ENCODE measurements around the gene AHCYL2.
A peak's percentile ranks its signal among the peaks of the same experiment; 100 is the strongest.
"Not testable (repeated sequence)": the region's sequence is repeated elsewhere in the genome, so short reads cannot be mapped to it uniquely, and the experiment has no call there.

Gene AHCYL2

GRCh38 chr7:129361771-129362170, 136.9 kb downstream of the AHCYL2 start:
- no peaks in the 10 kb centered on the region for H3K4me1 Mint-ChIP-seq
- H3K36me3 Mint-ChIP-seq (ENCODE audit: low read depth), result no peaks in the 10 kb centered on the region
- H3K27ac Mint-ChIP-seq, result no peak overlapping the region
- TF ChIP-seq, protein P1, sequence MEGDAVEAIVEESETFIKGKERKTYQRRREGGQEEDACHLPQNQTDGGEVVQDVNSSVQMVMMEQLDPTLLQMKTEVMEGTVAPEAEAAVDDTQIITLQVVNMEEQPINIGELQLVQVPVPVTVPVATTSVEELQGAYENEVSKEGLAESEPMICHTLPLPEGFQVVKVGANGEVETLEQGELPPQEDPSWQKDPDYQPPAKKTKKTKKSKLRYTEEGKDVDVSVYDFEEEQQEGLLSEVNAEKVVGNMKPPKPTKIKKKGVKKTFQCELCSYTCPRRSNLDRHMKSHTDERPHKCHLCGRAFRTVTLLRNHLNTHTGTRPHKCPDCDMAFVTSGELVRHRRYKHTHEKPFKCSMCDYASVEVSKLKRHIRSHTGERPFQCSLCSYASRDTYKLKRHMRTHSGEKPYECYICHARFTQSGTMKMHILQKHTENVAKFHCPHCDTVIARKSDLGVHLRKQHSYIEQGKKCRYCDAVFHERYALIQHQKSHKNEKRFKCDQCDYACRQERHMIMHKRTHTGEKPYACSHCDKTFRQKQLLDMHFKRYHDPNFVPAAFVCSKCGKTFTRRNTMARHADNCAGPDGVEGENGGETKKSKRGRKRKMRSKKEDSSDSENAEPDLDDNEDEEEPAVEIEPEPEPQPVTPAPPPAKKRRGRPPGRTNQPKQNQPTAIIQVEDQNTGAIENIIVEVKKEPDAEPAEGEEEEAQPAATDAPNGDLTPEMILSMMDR (IDR thresholded peaks at IDR 0.05), result no peak
- no peaks in the 10 kb centered on the region for H3K27me3 Mint-ChIP-seq (ENCODE audit: low read depth, poor library complexity)
- no peak for DNase-seq
- no peaks in the 10 kb centered on the region for H3K9me3 Mint-ChIP-seq
- no peak overlapping the region for H3K4me3 Mint-ChIP-seq

DNA sequence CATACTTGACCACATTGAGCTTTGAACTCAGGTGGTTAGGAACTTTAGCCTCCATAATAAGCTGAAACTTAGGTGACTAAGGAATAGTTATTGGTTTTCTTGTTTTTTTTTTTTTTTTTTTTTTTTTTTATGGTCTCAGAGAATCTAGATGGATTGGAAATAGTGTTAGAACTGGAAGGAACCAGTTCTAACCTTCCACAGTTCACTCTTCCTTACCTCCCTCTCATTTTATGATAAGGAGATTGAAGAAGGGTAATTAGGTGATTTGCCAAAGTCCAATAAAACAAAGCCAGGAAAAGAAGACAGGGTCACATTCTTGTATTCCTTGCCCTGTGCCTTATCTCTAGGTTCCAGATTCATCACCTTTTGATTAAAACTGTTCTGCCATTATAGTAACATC, 137.7 kb downstream of the AHCYL2 start:
- Mint-ChIP-seq H3K4me1 (peaks cover 5% of the 10 kb centered on the region), H3K4me3 (no peak overlapping the region), H3K36me3 (ENCODE audit: low read depth) (no peaks in the 10 kb centered on the region), H3K9me3 (no peaks in the 10 kb centered on the region), H3K27ac (no peak overlapping the region), H3K27me3 (ENCODE audit: low read depth, poor library complexity) (no peaks in the 10 kb centered on the region)
- no peak for DNase-seq
- TF ChIP-seq, protein P1 (IDR thresholded peaks at IDR 0.05), result no peak

DNA sequence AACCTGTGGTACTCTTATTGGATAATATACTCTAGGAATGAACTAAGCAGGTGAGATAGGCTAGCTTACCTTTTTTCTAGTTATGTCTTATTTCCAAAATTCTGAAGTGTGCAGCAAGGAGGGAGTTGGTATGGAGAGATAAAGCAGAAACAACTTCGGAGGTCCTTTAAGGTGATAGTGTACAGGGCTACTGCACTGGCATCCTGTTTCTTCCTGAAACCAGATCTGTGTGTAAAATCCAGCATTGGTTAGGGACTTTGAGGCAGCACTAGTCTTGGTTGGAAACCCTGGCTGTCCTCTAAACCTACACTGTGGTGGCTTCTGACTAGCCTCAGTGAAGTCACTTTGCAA, 142.5 kb downstream of the AHCYL2 start:
- Mint-ChIP-seq H3K4me1 (peaks cover 35% of the 10 kb centered on the region), H3K27me3 (ENCODE audit: low read depth, poor library complexity) (peaks cover 2% of the 10 kb centered on the region), H3K36me3 (ENCODE audit: low read depth) (no peaks in the 10 kb centered on the region), H3K9me3 (no peaks in the 10 kb centered on the region), H3K27ac (no peak overlapping the region), H3K4me3 (no peak overlapping the region)
- no peak for DNase-seq
- TF ChIP-seq, protein P1 (IDR thresholded peaks at IDR 0.05), result no peak

GRCh38 chr7:129367700-129368388, 143.0 kb downstream of the AHCYL2 start:
- H3K27me3 Mint-ChIP-seq (ENCODE audit: low read depth, poor library complexity), result peaks cover 2% of the 10 kb centered on the region
- H3K4me1 Mint-ChIP-seq, result peaks cover 35% of the 10 kb centered on the region
- H3K27ac Mint-ChIP-seq, result peak overlapping the region; percentile 57
- TF ChIP-seq, protein P1 (IDR thresholded peaks at IDR 0.05), result peak; percentile 86
- no peaks in the 10 kb centered on the region for H3K9me3 Mint-ChIP-seq
- H3K36me3 Mint-ChIP-seq (ENCODE audit: low read depth), result no peaks in the 10 kb centered on the region
- H3K4me3 Mint-ChIP-seq, result peak overlapping the region; percentile 58
- peak; percentile 82 for DNase-seq

DNA sequence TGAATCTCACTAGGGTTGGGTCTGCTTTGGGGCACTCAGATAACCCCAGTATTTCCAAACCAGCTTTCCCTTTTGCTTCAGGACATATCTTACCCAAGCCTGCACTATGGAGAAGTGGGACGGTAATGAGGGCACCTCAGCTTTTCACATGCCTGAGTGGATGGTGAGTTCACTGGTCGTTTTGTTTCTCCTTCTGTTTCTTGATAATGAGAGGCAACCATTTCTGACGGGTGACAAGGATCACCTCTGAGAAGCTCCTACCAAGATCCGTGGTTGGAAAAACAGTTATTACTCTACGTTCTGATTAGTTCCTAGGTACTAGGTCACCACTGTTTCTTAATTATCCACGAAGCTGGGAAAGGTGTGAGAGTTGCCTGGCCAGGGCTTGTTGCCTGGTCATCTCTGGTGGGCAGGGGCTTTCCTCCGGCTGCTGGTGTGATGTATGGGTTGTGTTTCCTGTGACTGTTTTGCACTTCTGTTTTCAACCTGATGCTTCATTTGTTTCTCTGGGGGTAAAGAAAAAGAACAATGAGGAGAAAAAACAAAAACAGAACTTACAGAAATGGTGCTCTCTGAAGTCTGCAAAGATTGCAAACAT, 143.7 kb downstream of the AHCYL2 start:
- DNase-seq, result no peak
- peaks cover 2% of the 10 kb centered on the region for H3K27me3 Mint-ChIP-seq (ENCODE audit: low read depth, poor library complexity)
- H3K4me1 Mint-ChIP-seq, result peaks cover 35% of the 10 kb centered on the region
- H3K4me3 Mint-ChIP-seq, result no peak overlapping the region
- no peaks in the 10 kb centered on the region for H3K9me3 Mint-ChIP-seq
- no peaks in the 10 kb centered on the region for H3K36me3 Mint-ChIP-seq (ENCODE audit: low read depth)
- H3K27ac Mint-ChIP-seq, result peak overlapping the region; percentile 57
- TF ChIP-seq, protein P1 (IDR thresholded peaks at IDR 0.05), result no peak

GRCh38 chr7:129369447-129369846, 144.6 kb downstream of the AHCYL2 start:
- H3K27me3 Mint-ChIP-seq (ENCODE audit: low read depth, poor library complexity); H3K9me3 Mint-ChIP-seq; DNase-seq; H3K27ac Mint-ChIP-seq; H3K36me3 Mint-ChIP-seq (ENCODE audit: low read depth); H3K4me3 Mint-ChIP-seq: not testable (repeated sequence)
- peaks cover 35% of the 10 kb centered on the region for H3K4me1 Mint-ChIP-seq

Measured in nephron progenitor cell (in vitro differentiated cells).